HG03378 (cell line): ENCODE data around the gene RP9.
A peak's percentile ranks its signal among the peaks of the same experiment; 100 is the strongest.

Experiments
- ATAC-seq: cut with Tn5 transposase; IDR thresholded peaks from one replicate; pipeline ENCODE4 v1.9.1; 2021; ENCODE audit warnings: mild to moderate bottlenecking, moderate library complexity; ENCODE audit not compliant: unreplicated experiment

Gene RP9

DNA sequence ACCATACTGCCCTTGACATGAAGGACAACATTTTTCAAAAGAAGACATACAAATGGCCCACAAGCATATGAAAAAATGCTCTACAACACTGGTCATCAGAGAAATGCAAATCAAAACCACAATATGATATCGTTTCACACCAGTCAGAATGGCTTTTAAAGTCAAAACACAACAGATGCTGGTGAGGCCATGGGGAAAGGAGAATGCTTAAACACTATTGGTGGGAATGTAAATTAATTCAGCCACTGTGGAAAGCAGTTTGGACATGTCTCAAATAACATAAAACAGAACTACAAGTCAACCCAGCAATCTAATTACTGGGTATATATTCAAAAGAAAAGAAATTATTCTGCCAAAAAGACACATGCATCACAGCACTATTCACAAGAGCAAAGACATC lies 42.4 kb downstream of the RP9 start:
- no peak for ATAC-seq

DNA sequence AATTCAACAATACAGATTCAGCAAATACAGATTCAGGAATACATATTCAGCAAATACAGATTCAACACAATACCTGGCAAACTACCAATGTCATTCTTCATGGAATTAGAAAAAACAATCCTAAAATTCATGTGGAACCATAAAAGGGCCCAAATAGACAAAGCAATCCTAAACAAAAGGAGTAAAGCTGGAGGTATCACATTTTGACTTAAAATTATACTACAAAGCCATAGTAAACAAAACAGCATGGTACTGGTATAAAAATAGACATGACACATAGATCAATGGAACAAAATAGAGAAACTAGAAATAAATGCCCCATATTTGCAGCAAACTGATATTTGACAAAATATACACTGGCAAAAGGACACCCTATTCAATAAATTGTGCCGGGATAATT lies 43.2 kb downstream of the RP9 start:
- ATAC-seq = no peak

DNA sequence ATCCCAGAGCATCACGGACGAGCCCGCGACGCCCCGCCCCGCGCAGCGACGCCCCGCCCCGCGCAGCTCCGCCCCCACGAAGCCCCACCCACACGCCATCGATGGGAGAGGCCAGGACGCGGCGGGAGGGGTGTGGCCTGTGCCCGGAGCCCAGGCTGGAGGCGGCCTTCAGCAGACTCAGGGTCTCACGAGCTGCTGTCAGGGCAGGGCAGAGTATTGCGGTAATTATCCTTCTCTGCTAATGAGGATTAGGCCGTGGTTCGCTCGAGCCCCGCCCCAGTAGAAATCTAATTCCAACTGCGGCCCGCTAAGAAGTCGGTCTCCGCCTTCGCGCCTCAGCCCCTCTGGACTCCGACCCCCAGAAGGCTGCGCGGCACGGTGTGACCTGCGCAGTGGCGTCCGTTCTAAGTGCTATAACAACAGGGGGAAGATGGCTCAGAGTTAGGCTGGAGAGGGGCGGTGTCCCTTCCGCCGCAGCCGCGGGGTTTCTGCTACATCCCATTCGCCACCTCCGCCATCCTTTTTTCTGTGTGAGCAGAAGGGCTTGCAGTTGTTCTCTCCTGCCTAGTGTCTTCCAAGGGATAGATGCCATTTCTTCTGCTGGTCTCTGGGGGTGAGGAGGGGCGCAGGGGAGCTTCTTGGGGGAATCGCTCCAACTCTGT lies 46.3 kb downstream of the RP9 start:
- ATAC-seq = peak; percentile 96

DNA sequence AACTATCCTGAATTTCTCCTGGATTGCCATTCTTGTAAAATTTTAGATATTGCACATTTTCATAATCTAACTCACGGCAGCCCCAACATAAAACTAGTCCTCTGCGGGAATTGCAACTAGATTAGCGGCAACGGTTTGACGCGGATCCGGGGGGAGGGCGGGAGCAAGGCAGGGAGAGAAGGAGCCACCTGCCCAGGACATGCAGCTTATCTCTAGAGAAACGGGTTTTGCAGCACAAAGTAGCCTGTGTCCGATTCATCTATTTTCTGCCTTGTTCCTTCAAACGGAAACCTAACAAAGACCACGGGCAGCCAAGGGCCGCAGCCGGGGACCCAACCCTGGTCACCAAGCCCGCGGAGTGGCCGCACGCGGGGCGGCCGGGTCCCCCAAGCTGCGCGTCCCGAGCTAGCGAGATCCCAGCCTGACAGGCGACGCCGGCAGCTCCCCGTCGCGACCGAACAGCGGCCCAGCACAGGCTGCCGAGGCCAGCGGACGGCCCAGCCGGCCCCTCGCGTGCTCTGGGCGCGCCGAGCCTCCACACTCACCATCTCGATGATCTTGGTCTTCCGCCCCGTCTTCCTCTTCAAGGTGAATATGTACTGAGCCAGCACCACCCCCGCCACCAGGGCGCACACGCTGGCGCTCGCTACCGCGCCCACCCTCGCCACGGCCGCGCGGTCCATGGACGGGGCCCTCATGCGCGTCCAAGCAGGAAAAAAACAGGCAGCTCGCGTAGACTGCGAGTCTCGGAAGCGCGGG lies 47.0 kb downstream of the RP9 start, which contains the start of gene NT5C3A:
TSS of gene NT5C3A (minus strand) at position 754 of the 759 bp plus-strand sequence. CDS start at position 683, 71 bp downstream.
- peak; percentile 31 for ATAC-seq

DNA sequence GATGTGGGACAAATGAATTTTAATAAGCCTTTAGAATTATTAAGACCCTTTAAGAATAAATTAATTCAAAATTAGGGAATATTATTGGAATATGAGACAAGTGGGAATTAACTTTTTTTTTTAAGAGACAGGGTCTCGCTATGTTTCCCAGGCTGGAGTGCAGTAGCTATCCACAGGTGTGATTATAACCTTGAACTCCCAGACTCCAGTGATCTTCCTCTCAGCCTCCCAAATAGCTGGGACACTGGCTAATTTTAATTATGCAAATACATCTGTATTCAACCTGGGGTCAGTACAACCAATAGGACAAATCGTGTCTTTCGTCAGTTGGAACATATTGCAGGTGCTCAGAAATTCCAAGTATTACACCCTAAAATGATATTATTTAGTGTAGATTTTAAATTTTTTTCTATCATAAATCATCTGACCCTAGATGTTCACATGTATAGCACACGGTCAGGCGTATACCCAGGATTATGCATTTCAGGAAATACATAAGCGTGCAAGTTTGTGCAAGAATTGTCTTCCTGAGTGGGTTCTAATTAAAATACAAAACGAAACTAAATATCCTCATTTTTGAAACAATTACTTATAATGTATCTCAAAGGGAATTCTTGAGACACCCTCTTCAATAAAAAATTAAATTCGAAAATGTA lies 47.8 kb downstream of the RP9 start:
- ATAC-seq = no peak

DNA sequence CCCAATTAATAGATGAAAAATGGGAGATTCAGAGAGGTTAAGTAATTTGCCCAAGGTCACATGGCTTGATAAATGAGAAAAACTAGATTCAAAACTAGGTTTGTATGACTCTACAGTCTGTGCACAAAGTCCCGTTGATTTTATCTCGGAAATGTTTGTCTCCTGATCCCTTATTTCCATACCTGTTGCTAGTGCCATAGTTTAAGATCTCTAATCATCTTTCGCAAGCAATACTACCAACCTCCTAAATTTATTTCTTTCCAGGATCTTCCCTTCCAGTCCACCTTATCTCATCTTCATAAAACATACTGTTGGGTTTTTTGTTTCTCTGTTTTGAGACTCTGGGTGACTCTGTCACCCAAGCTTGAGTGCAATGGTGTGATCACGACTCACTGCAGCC lies 49.6 kb downstream of the RP9 start:
- no peak for ATAC-seq

DNA sequence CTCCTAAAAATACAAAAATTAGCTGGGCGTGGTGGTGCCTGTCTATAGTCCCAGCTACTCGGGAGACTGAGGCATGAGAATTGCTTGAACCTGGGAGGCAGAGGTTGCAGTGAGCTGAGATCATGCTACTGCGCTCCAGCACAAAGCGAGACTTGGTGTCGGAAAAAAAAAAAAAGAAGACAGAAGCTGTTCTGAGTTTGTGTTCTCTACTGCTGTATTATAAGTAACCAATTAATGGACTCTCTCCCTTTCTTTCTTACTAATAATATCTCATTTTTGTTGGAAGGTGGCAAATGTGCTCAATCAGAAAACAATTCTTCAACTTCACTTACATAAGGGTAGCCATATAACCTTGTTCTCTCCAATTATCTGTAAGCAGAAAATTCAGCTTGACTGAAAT lies 54.0 kb downstream of the RP9 start:
- no peak for ATAC-seq

DNA sequence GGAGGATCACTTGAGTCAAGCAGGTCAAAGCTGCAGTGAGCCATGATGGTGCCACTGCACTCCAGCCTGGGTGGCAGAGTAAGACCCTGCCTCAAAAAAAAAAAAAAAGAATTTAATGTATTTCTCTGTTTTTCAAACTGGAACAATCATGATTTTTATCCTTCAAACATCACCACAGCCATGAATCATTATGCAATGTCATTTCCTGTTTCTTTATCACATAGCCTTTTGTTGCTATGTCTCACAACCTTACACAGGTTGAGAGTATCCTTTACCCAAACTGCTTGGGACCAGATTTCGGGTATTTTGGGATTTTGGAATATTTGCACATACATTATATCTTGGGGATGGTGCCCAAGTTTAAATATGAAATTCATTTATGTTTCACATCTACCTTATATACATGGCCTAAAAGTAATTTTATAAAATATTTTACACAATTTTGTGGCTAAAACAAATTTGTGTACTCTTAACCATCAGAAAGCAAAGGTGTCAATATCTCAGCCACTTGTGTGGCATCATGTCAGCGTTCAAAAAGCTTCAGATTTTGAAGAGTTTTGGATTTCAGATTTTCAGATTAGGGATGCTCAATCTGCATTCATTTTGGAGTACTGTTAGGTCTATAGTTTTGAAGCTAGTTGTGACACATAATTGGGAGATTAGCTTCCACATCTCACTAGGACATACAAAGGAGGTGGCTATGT lies 54.8 kb downstream of the RP9 start:
- peak; percentile 59 for ATAC-seq

DNA sequence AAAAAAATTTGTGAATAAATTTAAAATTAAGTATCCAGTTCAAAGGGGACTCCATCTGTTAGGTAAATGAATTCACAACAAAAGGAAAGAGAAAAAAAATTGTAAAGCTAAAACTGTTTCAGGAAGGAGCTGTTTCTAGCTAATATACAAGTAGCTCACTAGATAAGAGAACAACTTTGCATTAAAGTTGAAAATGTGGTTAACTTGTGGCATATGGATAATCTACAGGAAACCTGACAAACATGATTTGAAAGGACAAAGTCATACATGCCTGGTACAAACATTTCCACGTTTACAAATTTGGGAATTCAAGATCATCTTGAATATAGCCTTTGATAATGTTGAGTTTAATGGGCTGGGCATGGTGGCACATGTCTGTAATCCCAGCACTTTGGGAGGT lies 55.5 kb downstream of the RP9 start:
- no peak for ATAC-seq

DNA sequence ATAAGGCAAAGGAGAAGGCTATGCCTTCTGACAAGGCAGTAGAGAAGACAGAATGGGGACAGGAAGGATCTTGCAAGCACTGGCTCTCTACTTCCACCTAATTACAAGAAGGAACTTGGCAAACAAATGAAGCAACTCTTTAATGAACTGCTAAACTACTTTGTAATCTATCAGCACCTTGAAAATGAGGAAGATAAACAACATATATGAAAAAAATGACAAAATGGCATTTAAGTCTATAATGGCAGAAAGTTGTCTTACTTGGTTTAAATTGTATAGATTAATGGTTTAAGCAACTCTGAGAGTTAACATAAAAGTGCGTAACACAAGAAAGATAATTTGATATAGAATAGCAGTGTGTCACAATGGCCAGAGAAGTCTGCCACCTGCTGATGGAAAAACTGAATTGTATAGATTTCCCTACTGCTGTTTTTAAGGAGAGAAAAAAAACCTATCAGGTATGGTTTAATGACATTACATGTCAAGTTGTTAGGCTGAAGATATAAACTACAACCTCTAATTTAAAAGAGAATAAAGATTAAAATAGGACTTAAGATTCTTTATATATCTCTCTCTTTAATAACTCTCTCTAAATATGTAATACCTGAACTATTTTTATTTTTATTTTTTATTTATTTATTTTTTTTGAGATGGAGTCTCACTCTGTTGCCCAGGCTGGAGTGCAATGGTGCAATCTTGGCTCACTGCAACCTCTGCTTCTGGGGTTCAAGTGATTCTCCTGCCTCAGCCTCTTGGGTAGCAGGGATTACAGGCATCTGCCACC lies 58.5 kb downstream of the RP9 start:
- ATAC-seq = peak; percentile 53

DNA sequence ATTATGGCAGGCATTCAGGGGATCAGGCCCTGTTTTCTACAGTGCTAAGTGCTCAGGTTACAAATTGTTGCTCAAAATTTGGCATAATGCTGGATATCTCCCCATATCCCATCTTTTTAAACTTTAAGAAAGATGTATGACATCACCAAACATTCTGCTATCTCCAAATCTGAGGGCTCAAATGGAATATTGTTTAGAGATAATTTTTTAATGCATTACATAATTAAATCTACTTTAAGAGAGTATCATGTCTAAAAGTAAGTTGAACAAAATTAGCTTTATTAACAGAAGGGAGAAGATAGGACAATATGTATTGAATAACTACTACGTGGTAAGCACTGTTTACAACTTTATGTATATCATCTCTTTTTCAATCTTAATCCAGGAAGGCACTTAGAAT lies 60.5 kb downstream of the RP9 start:
- ATAC-seq = no peak

DNA sequence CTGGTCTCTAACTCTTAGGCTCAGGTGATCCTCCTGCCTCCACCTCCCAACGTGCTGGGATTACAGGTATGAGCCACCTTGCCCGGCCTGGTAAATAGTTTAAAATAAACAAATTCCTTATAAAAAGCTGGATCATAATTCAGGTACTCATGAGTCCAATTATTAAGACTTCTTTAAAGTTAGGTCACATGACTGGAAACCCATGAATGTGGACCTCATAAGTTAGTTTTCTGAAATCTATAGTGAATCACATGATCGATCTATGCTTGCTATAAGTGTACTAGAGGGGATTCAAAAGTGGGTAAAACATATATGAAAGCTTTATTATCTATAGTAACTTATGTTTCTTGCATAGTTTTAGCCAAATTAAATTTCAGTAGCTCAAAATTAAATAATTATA lies 60.9 kb downstream of the RP9 start:
- ATAC-seq = no peak

DNA sequence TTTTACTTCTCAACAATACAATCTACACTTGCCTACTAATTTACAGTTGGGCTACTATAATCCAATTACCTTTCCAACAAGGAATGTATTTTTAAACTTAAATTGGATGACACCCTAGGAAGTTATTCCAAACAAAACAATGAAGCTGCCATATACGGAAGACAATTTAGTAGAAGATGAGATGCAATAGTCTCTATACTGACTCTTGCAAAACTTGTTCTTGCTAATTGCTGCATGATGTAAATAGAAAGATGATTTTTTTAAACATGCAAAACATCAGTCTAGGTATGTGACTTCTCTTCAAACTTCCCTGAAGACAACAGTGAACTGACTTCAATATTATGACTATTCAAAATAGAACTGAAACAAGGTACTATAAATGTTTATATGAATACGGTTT lies 64.2 kb downstream of the RP9 start:
- no peak for ATAC-seq
